ENCODE measurements around the gene RBMY1A1. TPM values are rescaled to one million over a fixed set of nuclear protein-coding genes. Genes with fewer than 3 reads are reported as not detected.
"Not testable (repeated sequence)": the region's sequence is repeated elsewhere in the genome, so short reads cannot be mapped to it uniquely, and the experiment has no call there.

Gene RBMY1A1
- polyA plus RNA-seq (2013, experiment 1 of 2; ENCODE audit: insufficient read length) = not detected
- not detected for polyA plus RNA-seq (2013, experiment 2 of 2; ENCODE audit: insufficient read length)

- DNase-seq = not testable (repeated sequence)
Measured at GRCh38 chrY:21534579-21534978, at the start of gene RBMY1A1. TSS of gene RBMY1A1 (plus strand) at chrY:21534879. CDS start at chrY:21536892, 2,013 bp downstream.

- not testable (repeated sequence) for DNase-seq
Measured at GRCh38 chrY:21511038-21511437, 23.6 kb upstream of the RBMY1A1 start, which contains the start of gene RBMY1B. TSS of gene RBMY1B (plus strand) at chrY:21511338. CDS start at chrY:21513351, 2,013 bp downstream.

GRCh38 chrY:21559316-21559984 is 24.8 kb downstream of the RBMY1A1 start:
- DNase-seq = not testable (repeated sequence)

- DNase-seq = no peak
Measured at GRCh38 chrY:21585449-21585848, 50.8 kb downstream of the RBMY1A1 start.

GRCh38 chrY:21586454-21586853 is 51.8 kb downstream of the RBMY1A1 start:
- DNase-seq = not testable (repeated sequence)

- DNase-seq = no peak
Measured at GRCh38 chrY:21592059-21592458, 57.4 kb downstream of the RBMY1A1 start.

- not testable (repeated sequence) for DNase-seq
Measured at GRCh38 chrY:21596287-21596686, 61.6 kb downstream of the RBMY1A1 start.
